Liver (tissue), 9 donors: ENCODE data around the gene RBMS3. TPM values are rescaled to one million over a fixed set of nuclear protein-coding genes. Genes with fewer than 3 reads are reported as not detected.

Experiments
- DNase-seq: peaks from one replicate; pipeline ENCODE4 v3.0.0-alpha.2; 2017; ENCODE audit warnings: low spot score
- H3K27ac ChIP-seq, 2 donors: one replicate each; pipeline ENCODE4 v1.7.0; 2013; ENCODE audit warnings: inconsistent platforms in 2 of 2, low read length in 2 of 2, control low read depth in 1 of 2, low read depth in 1 of 2, mild to moderate bottlenecking in 1 of 2
- H3K27me3 ChIP-seq, 4 donors: one replicate each; pipeline versions ENCODE4 v1.6.1 to v1.7.0; 2013; ENCODE audit warnings: low read length in 3 of 4, inconsistent platforms in 1 of 4, mild to moderate bottlenecking in 1 of 4, moderate library complexity in 1 of 4; ENCODE audit not compliant: control insufficient read depth in 4 of 4, insufficient read depth in 4 of 4
- H3K36me3 ChIP-seq, 4 donors: one replicate each; pipeline versions ENCODE4 v1.6.1 to v1.7.0; 2013; ENCODE audit warnings: low read length in 3 of 4, mild to moderate bottlenecking in 3 of 4, low read depth in 1 of 4, moderate library complexity in 1 of 4; ENCODE audit not compliant: control insufficient read depth in 4 of 4, insufficient read depth in 3 of 4
- H3K4me1 ChIP-seq, 4 donors: one replicate each; pipeline versions ENCODE4 v1.6.1 to v1.7.0; 2013; ENCODE audit warnings: low read length in 3 of 4, mild to moderate bottlenecking in 3 of 4, moderate library complexity in 1 of 4; ENCODE audit not compliant: control insufficient read depth in 4 of 4, insufficient read depth in 4 of 4
- H3K4me3 ChIP-seq, 3 donors: one replicate each; pipeline versions ENCODE4 v1.6.1 to v1.7.0; 2013; ENCODE audit warnings: low read length in 3 of 3, control low read depth in 1 of 3, low read depth in 1 of 3, mild to moderate bottlenecking in 1 of 3
- H3K9ac ChIP-seq, 2 donors: one replicate each; pipeline ENCODE4 v1.7.0; 2013; ENCODE audit warnings: low read length in 2 of 2, mild to moderate bottlenecking in 2 of 2, moderate library complexity in 2 of 2, control low read depth in 1 of 2, low read depth in 1 of 2
- H3K9me3 ChIP-seq, 4 donors: one replicate each; pipeline versions ENCODE4 v1.6.1 to v1.7.0; 2013; ENCODE audit warnings: low read length in 3 of 4; ENCODE audit not compliant: control insufficient read depth in 4 of 4
- EGR1 ChIP-seq, 2 donors: IDR thresholded peaks; 2 replicates each; pipeline ENCODE4 v1.6.1; 2016 to 2018; ENCODE audit warnings: antibody characterized with exemption in 2 of 2, low read depth in 2 of 2
- FOXA1 ChIP-seq: IDR thresholded peaks from 2 replicates; pipeline ENCODE4 v1.6.1; 2016; ENCODE audit warnings: antibody characterized with exemption
- GABPA ChIP-seq, 2 donors: IDR thresholded peaks in 1 of 2; conservative IDR thresholded peaks in 1 of 2; 2 replicates each; pipeline ENCODE4 v1.6.1; 2016; ENCODE audit warnings: antibody characterized with exemption in 2 of 2, mild to moderate bottlenecking in 1 of 2, moderate library complexity in 1 of 2
- HNF4A ChIP-seq, 2 donors: conservative IDR thresholded peaks; 2 replicates each; pipeline ENCODE4 v1.6.1; 2016; ENCODE audit warnings: antibody characterized with exemption in 2 of 2, mild to moderate bottlenecking in 2 of 2
- NR2F2 ChIP-seq: IDR thresholded peaks from 2 replicates; pipeline ENCODE4 v1.6.1; 2016; ENCODE audit warnings: antibody characterized with exemption
- RAD21 ChIP-seq, 2 donors: IDR thresholded peaks; 2 replicates each; pipeline ENCODE4 v1.6.1; 2016; ENCODE audit warnings: antibody characterized with exemption in 2 of 2, mild to moderate bottlenecking in 2 of 2
- RXRA ChIP-seq, 2 donors: IDR thresholded peaks; 2 replicates each; pipeline ENCODE4 v1.6.1; 2017 to 2018; ENCODE audit warnings: antibody characterized with exemption in 2 of 2, mild to moderate bottlenecking in 1 of 2
- SP1 ChIP-seq: IDR thresholded peaks from 2 replicates; pipeline ENCODE4 v1.6.1; 2018; ENCODE audit warnings: antibody characterized with exemption, mild to moderate bottlenecking
- TAF1 ChIP-seq: conservative IDR thresholded peaks from 2 replicates; pipeline ENCODE4 v1.6.1; 2016; ENCODE audit warnings: antibody characterized with exemption, mild to moderate bottlenecking
- YY1 ChIP-seq: IDR thresholded peaks from 2 replicates; pipeline ENCODE4 v1.6.1; 2016; ENCODE audit warnings: antibody characterized with exemption, mild to moderate bottlenecking
- WGBS: extraction: QIAGEN DNeasy Blood & Tissue Kit; methylation state at CpG from one replicate; pipeline ENCODE4 v1.1.7; 2013; 5-methylcytosine and 5-hydroxymethylcytosine counted together
- polyA plus RNA-seq, 2 donors: library from polyadenylated mRNA; stranded (reverse) in 1 of 2; unstranded in 1 of 2; fragments of 200-250 nt in 1 of 2; fragments of >200 nt in 1 of 2; fragmentation: Nextera tagmentation in 1 of 2; extraction: Ambion mirVana in 1 of 2; gene quantifications; one replicate each; pipeline versions ENCODE4 v1.2.1 to v1.2.3, GENCODE V29; 2013 to 2015
- total RNA-seq, 2 donors: library from RNA; depleted of rRNA; stranded (reverse); fragments of >200 nt; gene quantifications; one replicate each; pipeline ENCODE4 v1.2.3, GENCODE V29; 2014
- TF ChIP-seq, protein P1 (sequence below): fragments of 150-350 bp; IDR thresholded peaks from 2 replicates; pipeline ENCODE4 v1.5.1; 2017; ENCODE audit warnings: improper control_type of control experiment, low read depth, low read length; ENCODE audit not compliant: missing input control
- TF ChIP-seq, protein P2 (sequence below): IDR thresholded peaks from 2 replicates; pipeline ENCODE4 v1.6.1; 2016; ENCODE audit warnings: antibody characterized with exemption
- TF ChIP-seq, protein P3 (sequence below): IDR thresholded peaks from 2 replicates; pipeline ENCODE4 v1.6.1; 2016; ENCODE audit warnings: antibody characterized with exemption, mild to moderate bottlenecking
- TF ChIP-seq, protein P4 (sequence below): IDR thresholded peaks from 2 replicates; pipeline ENCODE4 v1.6.1; 2016; ENCODE audit warnings: antibody characterized with exemption
- donor health status: healthy.
- donor health status: healthy.
- donor health status: healthy.
- donor health status: healthy.
- donor health status: healthy.

The RBMS3 gene
- total and polyA plus RNA-seq, 4 donors: 1.2 to 14.9 (median 9.3) TPM

DNA sequence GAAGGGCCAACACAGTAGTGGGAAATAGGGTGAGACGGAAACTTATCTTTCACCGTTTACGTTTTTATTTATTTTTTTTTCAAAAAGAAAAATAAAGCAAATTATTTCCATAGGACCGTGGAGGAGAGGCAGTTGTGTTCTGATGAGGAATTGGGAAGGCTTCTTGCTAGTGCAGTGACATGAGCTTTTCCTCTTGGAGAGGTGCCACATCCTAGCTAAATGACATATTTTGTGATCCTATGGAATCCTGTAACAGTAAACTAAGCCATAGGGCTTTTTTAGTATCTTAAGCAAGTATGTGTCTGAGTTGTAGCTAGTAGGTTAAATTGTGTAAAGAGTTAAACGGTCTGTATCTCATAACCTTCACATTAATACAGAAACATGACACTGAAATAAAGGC lies 609.9 kb downstream of the RBMS3 start:
- Histone ChIP-seq H3K9ac (no peak overlapping the region), H3K27me3 (no peaks in the 10 kb centered on the region), H3K4me3 (no peak overlapping the region), H3K9me3 (no peaks in the 10 kb centered on the region), H3K36me3 (no peaks in the 10 kb centered on the region), H3K4me1 (no peaks in the 10 kb centered on the region), H3K27ac (no peak overlapping the region)
- no peak for DNase-seq
- WGBS: 86% methylated on average over 5 of the region's 5 CpGs
- TF ChIP-seq SP1: no peak
- TF ChIP-seq, protein P1, sequence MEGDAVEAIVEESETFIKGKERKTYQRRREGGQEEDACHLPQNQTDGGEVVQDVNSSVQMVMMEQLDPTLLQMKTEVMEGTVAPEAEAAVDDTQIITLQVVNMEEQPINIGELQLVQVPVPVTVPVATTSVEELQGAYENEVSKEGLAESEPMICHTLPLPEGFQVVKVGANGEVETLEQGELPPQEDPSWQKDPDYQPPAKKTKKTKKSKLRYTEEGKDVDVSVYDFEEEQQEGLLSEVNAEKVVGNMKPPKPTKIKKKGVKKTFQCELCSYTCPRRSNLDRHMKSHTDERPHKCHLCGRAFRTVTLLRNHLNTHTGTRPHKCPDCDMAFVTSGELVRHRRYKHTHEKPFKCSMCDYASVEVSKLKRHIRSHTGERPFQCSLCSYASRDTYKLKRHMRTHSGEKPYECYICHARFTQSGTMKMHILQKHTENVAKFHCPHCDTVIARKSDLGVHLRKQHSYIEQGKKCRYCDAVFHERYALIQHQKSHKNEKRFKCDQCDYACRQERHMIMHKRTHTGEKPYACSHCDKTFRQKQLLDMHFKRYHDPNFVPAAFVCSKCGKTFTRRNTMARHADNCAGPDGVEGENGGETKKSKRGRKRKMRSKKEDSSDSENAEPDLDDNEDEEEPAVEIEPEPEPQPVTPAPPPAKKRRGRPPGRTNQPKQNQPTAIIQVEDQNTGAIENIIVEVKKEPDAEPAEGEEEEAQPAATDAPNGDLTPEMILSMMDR: no peak
- TF ChIP-seq, protein P2, sequence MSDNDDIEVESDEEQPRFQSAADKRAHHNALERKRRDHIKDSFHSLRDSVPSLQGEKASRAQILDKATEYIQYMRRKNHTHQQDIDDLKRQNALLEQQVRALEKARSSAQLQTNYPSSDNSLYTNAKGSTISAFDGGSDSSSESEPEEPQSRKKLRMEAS: no peak
- TF ChIP-seq TAF1: no peak
- TF ChIP-seq EGR1 (IDR thresholded peaks at IDR 0.05; ENCODE audit: low read depth in 2 of 2): no peak
- TF ChIP-seq GABPA (IDR thresholded peaks at IDR 0.05 in 1 of 2, conservative IDR thresholded peaks at IDR 0.05 in 1 of 2): no peak
- no peak for TF ChIP-seq RAD21 (IDR thresholded peaks at IDR 0.05)
- TF ChIP-seq FOXA1: no peak
- no peak for TF ChIP-seq YY1
- no peak for TF ChIP-seq RXRA (IDR thresholded peaks at IDR 0.05)

DNA sequence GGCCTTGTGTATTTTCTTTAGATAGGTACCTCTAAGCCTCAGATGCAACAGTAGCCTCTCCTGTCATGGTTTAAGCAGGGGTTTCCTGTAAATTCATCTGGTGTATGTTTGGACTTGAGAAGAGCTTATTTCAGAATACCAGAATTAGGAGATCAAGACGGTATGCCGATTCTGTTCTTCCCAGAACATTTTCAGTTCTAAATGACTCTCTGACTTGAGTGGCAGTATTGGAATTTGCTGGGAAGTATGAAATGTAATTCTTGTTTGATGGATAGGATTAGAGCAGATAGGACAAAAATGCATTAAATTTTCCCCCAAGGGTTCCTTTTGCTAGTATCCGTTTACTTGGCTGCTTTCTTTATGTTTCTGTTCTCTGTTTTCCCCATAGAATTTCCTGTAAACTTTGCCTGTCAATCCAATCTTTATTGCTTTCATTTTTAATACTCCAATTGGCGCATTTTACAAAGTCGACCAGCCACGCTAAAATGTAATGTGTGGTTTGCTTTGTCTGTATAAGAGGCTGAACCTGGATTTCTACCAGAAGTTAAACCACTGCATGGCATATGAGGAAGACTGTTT lies 612.2 kb downstream of the RBMS3 start:
- WGBS: 86% methylated on average over 6 of the region's 6 CpGs
- TF ChIP-seq NR2F2: no peak
- no peak for TF ChIP-seq GABPA (IDR thresholded peaks at IDR 0.05 in 1 of 2, conservative IDR thresholded peaks at IDR 0.05 in 1 of 2)
- TF ChIP-seq, protein P2: no peak
- TF ChIP-seq RXRA (IDR thresholded peaks at IDR 0.05): no peak
- no peak for TF ChIP-seq TAF1
- TF ChIP-seq, protein P3, sequence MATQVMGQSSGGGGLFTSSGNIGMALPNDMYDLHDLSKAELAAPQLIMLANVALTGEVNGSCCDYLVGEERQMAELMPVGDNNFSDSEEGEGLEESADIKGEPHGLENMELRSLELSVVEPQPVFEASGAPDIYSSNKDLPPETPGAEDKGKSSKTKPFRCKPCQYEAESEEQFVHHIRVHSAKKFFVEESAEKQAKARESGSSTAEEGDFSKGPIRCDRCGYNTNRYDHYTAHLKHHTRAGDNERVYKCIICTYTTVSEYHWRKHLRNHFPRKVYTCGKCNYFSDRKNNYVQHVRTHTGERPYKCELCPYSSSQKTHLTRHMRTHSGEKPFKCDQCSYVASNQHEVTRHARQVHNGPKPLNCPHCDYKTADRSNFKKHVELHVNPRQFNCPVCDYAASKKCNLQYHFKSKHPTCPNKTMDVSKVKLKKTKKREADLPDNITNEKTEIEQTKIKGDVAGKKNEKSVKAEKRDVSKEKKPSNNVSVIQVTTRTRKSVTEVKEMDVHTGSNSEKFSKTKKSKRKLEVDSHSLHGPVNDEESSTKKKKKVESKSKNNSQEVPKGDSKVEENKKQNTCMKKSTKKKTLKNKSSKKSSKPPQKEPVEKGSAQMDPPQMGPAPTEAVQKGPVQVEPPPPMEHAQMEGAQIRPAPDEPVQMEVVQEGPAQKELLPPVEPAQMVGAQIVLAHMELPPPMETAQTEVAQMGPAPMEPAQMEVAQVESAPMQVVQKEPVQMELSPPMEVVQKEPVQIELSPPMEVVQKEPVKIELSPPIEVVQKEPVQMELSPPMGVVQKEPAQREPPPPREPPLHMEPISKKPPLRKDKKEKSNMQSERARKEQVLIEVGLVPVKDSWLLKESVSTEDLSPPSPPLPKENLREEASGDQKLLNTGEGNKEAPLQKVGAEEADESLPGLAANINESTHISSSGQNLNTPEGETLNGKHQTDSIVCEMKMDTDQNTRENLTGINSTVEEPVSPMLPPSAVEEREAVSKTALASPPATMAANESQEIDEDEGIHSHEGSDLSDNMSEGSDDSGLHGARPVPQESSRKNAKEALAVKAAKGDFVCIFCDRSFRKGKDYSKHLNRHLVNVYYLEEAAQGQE: no peak
- TF ChIP-seq FOXA1: no peak
- no peak for TF ChIP-seq RAD21 (IDR thresholded peaks at IDR 0.05)
- TF ChIP-seq, protein P4, sequence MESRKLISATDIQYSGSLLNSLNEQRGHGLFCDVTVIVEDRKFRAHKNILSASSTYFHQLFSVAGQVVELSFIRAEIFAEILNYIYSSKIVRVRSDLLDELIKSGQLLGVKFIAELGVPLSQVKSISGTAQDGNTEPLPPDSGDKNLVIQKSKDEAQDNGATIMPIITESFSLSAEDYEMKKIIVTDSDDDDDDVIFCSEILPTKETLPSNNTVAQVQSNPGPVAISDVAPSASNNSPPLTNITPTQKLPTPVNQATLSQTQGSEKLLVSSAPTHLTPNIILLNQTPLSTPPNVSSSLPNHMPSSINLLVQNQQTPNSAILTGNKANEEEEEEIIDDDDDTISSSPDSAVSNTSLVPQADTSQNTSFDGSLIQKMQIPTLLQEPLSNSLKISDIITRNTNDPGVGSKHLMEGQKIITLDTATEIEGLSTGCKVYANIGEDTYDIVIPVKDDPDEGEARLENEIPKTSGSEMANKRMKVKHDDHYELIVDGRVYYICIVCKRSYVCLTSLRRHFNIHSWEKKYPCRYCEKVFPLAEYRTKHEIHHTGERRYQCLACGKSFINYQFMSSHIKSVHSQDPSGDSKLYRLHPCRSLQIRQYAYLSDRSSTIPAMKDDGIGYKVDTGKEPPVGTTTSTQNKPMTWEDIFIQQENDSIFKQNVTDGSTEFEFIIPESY: no peak
- TF ChIP-seq HNF4A (conservative IDR thresholded peaks at IDR 0.05): no peak
- TF ChIP-seq YY1: no peak
- no peaks in the 10 kb centered on the region for H3K36me3 ChIP-seq
- no peaks in the 10 kb centered on the region for H3K9me3 ChIP-seq
- DNase-seq: no peak
- no peak overlapping the region for H3K27ac ChIP-seq
- H3K27me3 ChIP-seq: no peaks in the 10 kb centered on the region
- H3K4me1 ChIP-seq: no peaks in the 10 kb centered on the region
- no peak overlapping the region for H3K9ac ChIP-seq
- H3K4me3 ChIP-seq: no peak overlapping the region
